ENCODE measurements around the gene POLD2. TPM values are rescaled to one million over a fixed set of nuclear protein-coding genes. Genes with fewer than 3 reads are reported as not detected.

The POLD2 gene
- total and polyA plus RNA-seq, 2 experiments from 2014 or later: 100 to 164 TPM

GRCh38 chr7:44102846-44103565 is 20.3 kb downstream of the POLD2 start:
- peaks cover 32% of the 10 kb centered on the region for H3F3A ChIP-seq (ENCODE audit: insufficient read depth)
- no peaks in the 10 kb centered on the region for H3K9me3 ChIP-seq (ENCODE audit: low read depth)
- no peak for TF ChIP-seq EZH2 (IDR thresholded peaks at IDR 0.05; ENCODE audit: insufficient read depth, poor library complexity, severe bottlenecking)
- no peak for TF ChIP-seq EZH2phosphoT487 (IDR thresholded peaks at IDR 0.05; ENCODE audit: insufficient read depth, low read depth)
- H4K20me1 ChIP-seq (ENCODE audit: insufficient read depth): no peaks in the 10 kb centered on the region
- no peaks in the 10 kb centered on the region for H3K27me3 ChIP-seq (replicated peaks; ENCODE audit: insufficient read depth)
- H3K27ac ChIP-seq: peak overlapping the region; percentile 86
- H3K4me3 ChIP-seq: no peak overlapping the region
- DNase-seq: no peak
- in situ Hi-C loops (cut with MboI): no loop called here
- no peaks in the 10 kb centered on the region for H3K9me2 ChIP-seq (ENCODE audit: insufficient read depth)
- no peaks in the 10 kb centered on the region for H3K36me3 ChIP-seq (ENCODE audit: low read depth)
- peaks cover 26% of the 10 kb centered on the region for H3K79me2 ChIP-seq (ENCODE audit: insufficient read depth)
- WGBS, 2 experiments (ENCODE audit: low coverage in 1 of 2, low lambda C conversion rate in 2 of 2, missing lambda C conversion rate in 2 of 2): 68 to 75% methylated on average over 8 of the region's 8 CpGs
- peaks cover 35% of the 10 kb centered on the region for H3K4me1 ChIP-seq (ENCODE audit: insufficient read depth)
- H3K4me2 ChIP-seq (ENCODE audit: unreplicated experiment): no peak overlapping the region
- no peak overlapping the region for H2AFZ ChIP-seq
- H3K9ac ChIP-seq: peak overlapping the region; percentile 58

- Histone ChIP-seq H3K4me3 (no peak overlapping the region), H3K4me1 (ENCODE audit: insufficient read depth) (peaks cover 35% of the 10 kb centered on the region), H3F3A (ENCODE audit: insufficient read depth) (peaks cover 32% of the 10 kb centered on the region), H3K9me2 (ENCODE audit: insufficient read depth) (no peaks in the 10 kb centered on the region), H3K9me3 (ENCODE audit: low read depth) (no peaks in the 10 kb centered on the region), H3K27ac (peak overlapping the region; percentile 86), H3K36me3 (ENCODE audit: low read depth) (no peaks in the 10 kb centered on the region), H4K20me1 (ENCODE audit: insufficient read depth) (no peaks in the 10 kb centered on the region), H3K27me3 (replicated peaks; ENCODE audit: insufficient read depth) (no peaks in the 10 kb centered on the region), H2AFZ (0 out of 2 replicates have a peak overlapping the region, but pooled peaks have one; percentile 4), H3K79me2 (ENCODE audit: insufficient read depth) (peaks cover 19% of the 10 kb centered on the region), H3K4me2 (ENCODE audit: unreplicated experiment) (no peak overlapping the region), H3K9ac (peak overlapping the region; percentile 61)
- DNase-seq: peak; percentile 97
- TF ChIP-seq EZH2 (IDR thresholded peaks at IDR 0.05; ENCODE audit: insufficient read depth, poor library complexity, severe bottlenecking) (no peak), EZH2phosphoT487 (IDR thresholded peaks at IDR 0.05; ENCODE audit: insufficient read depth, low read depth) (no peak)
- WGBS, 2 experiments (ENCODE audit: low coverage in 1 of 2, low lambda C conversion rate in 2 of 2, missing lambda C conversion rate in 2 of 2): 34 to 38% methylated on average over 14 of the region's 14 CpGs
- in situ Hi-C loops (cut with MboI): no loop called here
Observed at GRCh38 chr7:44101966-44102845, 21.1 kb downstream of the POLD2 start.

- no peaks in the 10 kb centered on the region for H3K9me2 ChIP-seq (ENCODE audit: insufficient read depth)
- no peaks in the 10 kb centered on the region for H3K27me3 ChIP-seq (replicated peaks; ENCODE audit: insufficient read depth)
- peaks cover 11% of the 10 kb centered on the region for H3K79me2 ChIP-seq (ENCODE audit: insufficient read depth)
- TF ChIP-seq EZH2phosphoT487 (IDR thresholded peaks at IDR 0.05; ENCODE audit: insufficient read depth, low read depth) (no peak), EZH2 (IDR thresholded peaks at IDR 0.05; ENCODE audit: insufficient read depth, poor library complexity, severe bottlenecking) (no peak)
- no peak for DNase-seq
- no peaks in the 10 kb centered on the region for H3K36me3 ChIP-seq (ENCODE audit: low read depth)
- WGBS, 2 experiments (ENCODE audit: low coverage in 1 of 2, low lambda C conversion rate in 2 of 2, missing lambda C conversion rate in 2 of 2): 67 to 77% methylated on average over 3 of the region's 3 CpGs
- no peak overlapping the region for H3K4me2 ChIP-seq (ENCODE audit: unreplicated experiment)
- no peak overlapping the region for H3K4me3 ChIP-seq
- H4K20me1 ChIP-seq (ENCODE audit: insufficient read depth): no peaks in the 10 kb centered on the region
- H3K9ac ChIP-seq: peak overlapping the region; percentile 61
- peaks cover 32% of the 10 kb centered on the region for H3F3A ChIP-seq (ENCODE audit: insufficient read depth)
- no peaks in the 10 kb centered on the region for H3K9me3 ChIP-seq (ENCODE audit: low read depth)
- H3K4me1 ChIP-seq (ENCODE audit: insufficient read depth): peaks cover 30% of the 10 kb centered on the region
- peak overlapping the region; percentile 86 for H3K27ac ChIP-seq
- in situ Hi-C loops (cut with MboI): no loop called here
- H2AFZ ChIP-seq: no peak overlapping the region
Observed at GRCh38 chr7:44101303-44101965, 21.9 kb downstream of the POLD2 start.

Data from GM23248 (cell line).